K562 (cell line): ENCODE data around the gene MTREX. TPM values are rescaled to one million over a fixed set of nuclear protein-coding genes. Genes with fewer than 3 reads are reported as not detected.

Source experiments
- ATAC-seq: fragments of 200-7000 bp; cut with Tn5 transposase; 3 replicates; pipeline ENCODE4 v1.9.1; 2020; ENCODE audit warnings: moderate library complexity
- BruUV-seq: library from RNA; stranded (reverse); fragments of 400-500 nt; replicated peaks from 2 replicates; lab custom pipeline; 2021; lab: Mats Ljungman, UMichigan
- CTCF ChIA-PET: fragments of 300-600 bp; formaldehyde crosslinking; extraction: SDS; loops from one replicate; lab custom pipeline; 2021; ENCODE audit warnings: low intra/inter-chr PET ratio; lab: Yijun Ruan, JAX
- POLR2A ChIA-PET: fragments of 300-600, 350-650 bp; sonication (Branson Sonifier 250); formaldehyde crosslinking; extraction: SDS; loops from one replicate; lab custom pipeline; 2021; ENCODE audit warnings: antibody characterized with exemption, inconsistent platforms; lab: Yijun Ruan, JAX
- DNase-seq, 4 experiments: peaks; one replicate each; pipeline versions ENCODE4 v3.0.0 to v3.0.0-alpha.2; 2011 to 2018; ENCODE audit warnings: low spot score in 3 of 4, mixed read lengths in 3 of 4; ENCODE audit errors: extremely low read depth in 1 of 4
- FAIRE-seq: peaks from 2 replicates; lab custom pipeline; 2011; peaks lifted over from hg19 to GRCh38; lab: Jason Lieb, UNC
- H2AFZ ChIP-seq: 2 replicates; pipeline ENCODE4 v1.6.0; 2011; ENCODE audit warnings: low read depth, low read length, control low read depth, inconsistent platforms
- H3K27ac ChIP-seq: fragments of 200-600 bp; 3 replicates; pipeline ENCODE4 v1.8.0; 2011; ENCODE audit warnings: low read depth, mild to moderate bottlenecking, control low read depth, inconsistent platforms, low read length, moderate library complexity, mixed read lengths; ENCODE audit errors: extremely low read depth
- H3K27me3 ChIP-seq, 2 experiments: fragments of 300-600 bp in 1 of 2; 2 replicates in 1 of 2; 3 replicates in 1 of 2; pipeline versions ENCODE4 v1.6.0 to v1.8.0; 2011; ENCODE audit warnings: inconsistent platforms in 2 of 2, low read length in 2 of 2, mild to moderate bottlenecking in 1 of 2, mixed read lengths in 1 of 2, moderate library complexity in 1 of 2; ENCODE audit not compliant: control insufficient read depth in 2 of 2, insufficient read depth in 2 of 2
- H3K36me3 ChIP-seq: fragments of 300-600 bp; 3 replicates; pipeline ENCODE4 v1.8.0; 2011; ENCODE audit warnings: mild to moderate bottlenecking, low read length, inconsistent platforms; ENCODE audit not compliant: control insufficient read depth, insufficient read depth
- H3K4me1 ChIP-seq, 2 experiments: fragments of 200-600 bp in 1 of 2; replicated peaks in 1 of 2; 2 replicates in 1 of 2; 3 replicates in 1 of 2; pipeline versions ENCODE4 v1.5.1 to v1.8.0; 2011; ENCODE audit warnings: inconsistent platforms in 2 of 2, low read length in 2 of 2, mild to moderate bottlenecking in 1 of 2, mixed read lengths in 1 of 2, moderate library complexity in 1 of 2; ENCODE audit not compliant: control insufficient read depth in 2 of 2, insufficient read depth in 2 of 2
- H3K4me2 ChIP-seq: 2 replicates; pipeline ENCODE4 v1.6.1; 2011; ENCODE audit warnings: low read length, control low read depth, inconsistent platforms, mixed read lengths; ENCODE audit not compliant: insufficient read depth
- H3K4me3 ChIP-seq: fragments of 200-600 bp; sonication (generic), shearing (Covaris generic); 2 replicates; pipeline ENCODE4 v1.5.1; 2016; ENCODE audit warnings: control low read depth, inconsistent platforms
- H3K79me2 ChIP-seq: fragments of 200-600 bp; 3 replicates; pipeline ENCODE4 v1.8.0; 2011; ENCODE audit warnings: low read length, inconsistent platforms; ENCODE audit not compliant: control insufficient read depth, insufficient read depth
- H3K9ac ChIP-seq, 2 experiments: 2 replicates each; pipeline versions ENCODE4 v1.6.0 to v1.6.1; 2011; ENCODE audit warnings: low read depth in 2 of 2, low read length in 2 of 2, control low read depth in 1 of 2, inconsistent platforms in 1 of 2, mild to moderate bottlenecking in 1 of 2, mixed read lengths in 1 of 2; ENCODE audit not compliant: insufficient read depth in 1 of 2
- H3K9me1 ChIP-seq: one replicate; pipeline ENCODE4 v1.6.0; 2011; ENCODE audit warnings: inconsistent platforms, mild to moderate bottlenecking, low read length, moderate library complexity; ENCODE audit not compliant: control insufficient read depth, insufficient read depth
- H3K9me3 ChIP-seq: replicated peaks from 2 replicates; pipeline ENCODE4 v1.5.1; 2011; ENCODE audit warnings: low read depth, low read length, inconsistent platforms; ENCODE audit not compliant: control insufficient read depth, insufficient read depth
- H4K20me1 ChIP-seq: replicated peaks from 2 replicates; pipeline ENCODE4 v1.6.1; 2011; ENCODE audit warnings: low read length, inconsistent platforms, mixed read lengths; ENCODE audit not compliant: control insufficient read depth, insufficient read depth
- CC2D1A ChIP-seq: fragments of 450-650 bp; IDR thresholded peaks from 2 replicates; pipeline ENCODE4 v1.6.1; 2017; ENCODE audit warnings: mild to moderate bottlenecking
- CEBPZ ChIP-seq: fragments of 150-350 bp; IDR thresholded peaks from 2 replicates; pipeline ENCODE4 v1.6.1; 2014; ENCODE audit warnings: low read depth, mild to moderate bottlenecking, low read length, borderline replicate concordance
- CSDE1 ChIP-seq, 2 experiments: fragments of 450-650 bp; IDR thresholded peaks; 2 replicates each; pipeline ENCODE4 v1.6.1; 2016; ENCODE audit warnings: mild to moderate bottlenecking in 1 of 2
- SMAD3 ChIP-seq: fragments of 450-650 bp; formaldehyde crosslinking; conservative IDR thresholded peaks from 2 replicates; pipeline ENCODE4 v1.4.0; 2020; ENCODE audit warnings: mild to moderate bottlenecking
- STAG1 ChIP-seq: sonication (generic); formaldehyde crosslinking; IDR thresholded peaks from 2 replicates; pipeline ENCODE4 v1.5.0; 2020; ENCODE audit warnings: missing genetic modification reagents, borderline replicate concordance
- ZBTB7A ChIP-seq: IDR thresholded peaks from 2 replicates; pipeline ENCODE4 v1.6.1; 2011; ENCODE audit warnings: low read depth, mild to moderate bottlenecking, low read length, moderate library complexity, borderline replicate concordance; ENCODE audit not compliant: control insufficient read depth
- ZNF217 ChIP-seq: sonication (generic); formaldehyde crosslinking; IDR thresholded peaks from 2 replicates; pipeline ENCODE4 v1.8.0; 2022; ENCODE audit warnings: mild to moderate bottlenecking, missing genetic modification reagents
- ZNF592 ChIP-seq: fragments of 450-650 bp; IDR thresholded peaks from 2 replicates; pipeline ENCODE4 v1.6.1; 2017; ENCODE audit warnings: antibody characterized with exemption, mild to moderate bottlenecking
- WGBS: fragments of 100-300 bp; shearing (Covaris generic); methylation state at CpG from one replicate; pipeline ENCODE4 v1.1.6; 2016; ENCODE audit warnings: low coverage, mixed read lengths; ENCODE audit not compliant: insufficient coverage; ENCODE audit errors: missing lambda C conversion rate; 5-methylcytosine and 5-hydroxymethylcytosine counted together
- in situ Hi-C: fragments of 300-500 bp; cut with MboI; formaldehyde crosslinking; loops from 4 replicates; pipeline ENCODE4 v1.15.0; 2018; ENCODE audit warnings: inconsistent platforms, mixed read lengths
- intact Hi-C: fragments of 100-400 bp; cut with micrococcal nuclease; formaldehyde crosslinking; loops from 2 replicates; pipeline ENCODE4 v1.14.2; 2022
- polyA plus RNA-seq, 8 experiments: library from polyadenylated mRNA; depleted of rRNA in 4 of 8; stranded (reverse) in 5 of 8; unstranded in 3 of 8; fragments of >200 nt; fragmentation: Nextera tagmentation in 2 of 8; fragmentation: Illumina TruSeq in 1 of 8; extraction: Ambion mirVana in 2 of 8; extraction: Trizol in 1 of 8; gene quantifications; 2 replicates each; pipeline versions ENCODE4 v1.2.1 to v1.2.3, GENCODE V29; 2011 to 2014; ENCODE audit warnings: inconsistent platforms in 1 of 8, missing spikeins in 1 of 8
- total RNA-seq, 7 experiments: library from RNA; depleted of rRNA in 6 of 7; stranded (reverse); fragments of >200 nt in 6 of 7; fragmentation: Illumina TruSeq in 2 of 7; extraction: Trizol in 2 of 7; gene quantifications; 2 replicates each; pipeline versions ENCODE4 v1.2.1 to v1.2.3, GENCODE V29; 2011 to 2021; ENCODE audit warnings: low replicate concordance in 1 of 7

MTREX gene
- total and polyA plus RNA-seq, 9 of the 15 experiments (the other 6 are each of a cell fraction or from before 2014, with no cell fraction given): 52.9 to 193 (median 150) TPM

- no peak for TF ChIP-seq ZBTB7A
These were observed 977 bp upstream of the MTREX start (continued) for GRCh38 chr5:55306641-55307382.

GRCh38 chr5:55308254-55308836, 556 bp downstream of the MTREX start:
- ATAC-seq: peak; percentile 19
- ChIA-PET POLR2A (interaction anchor here (1.0 to 2.3 kb wide), 5 partner anchors 10 to 76 kb away, joined by 3 to 8 read pairs (median 5); partner anchors contain the start of gene CCNO), CTCF (no interaction called here)
- H3K27ac ChIP-seq: peak overlapping the region; percentile 98
- peak overlapping the region; percentile 99 to 100 for H3K9ac ChIP-seq
- H4K20me1 ChIP-seq: no peaks in the 10 kb centered on the region
- FAIRE-seq: no peak
- under 1% methylated on average over 13 of the region's 13 CpGs for WGBS
- BruUV-seq: TSS peak; percentile 57
- peak overlapping the region; percentile 93 for H3K4me2 ChIP-seq
- in situ Hi-C loops: no loop called here
- peaks cover 100% of the 10 kb centered on the region for H3K79me2 ChIP-seq
- peaks cover 21% of the 10 kb centered on the region for H3K36me3 ChIP-seq
- peaks cover 3 to 15% of the 10 kb centered on the region in 2 experiments; a peak in 4 of 5 replicates for H3K4me1 ChIP-seq
- H3K9me1 ChIP-seq: no peaks in the 10 kb centered on the region
- intact Hi-C loops: loop anchor here (5.0 to 10.0 kb wide), 2 partner anchors 81 to 134 kb away; partner anchors contain the start of genes CDC20B and MCIDAS
- no peaks in the 10 kb centered on the region for H3K27me3 ChIP-seq
- peak overlapping the region; percentile 82 for H3K4me3 ChIP-seq
- DNase-seq: peak in 3 of 4 experiments; percentile 19 to 37 (median 35)
- H2AFZ ChIP-seq: peak overlapping the region; percentile 90
- H3K9me3 ChIP-seq: peaks cover 3% of the 10 kb centered on the region
- TF ChIP-seq STAG1: no peak
- TF ChIP-seq SMAD3 (CRISPR knock-in tag): no peak
- TF ChIP-seq CSDE1 (IDR thresholded peaks at IDR 0.05): 0 out of 4 replicates have a peak, but pooled peaks of 1 of the 2 experiments have one; percentile 7
- peak; percentile 26; the same call in 1 of the 2 replicates for TF ChIP-seq ZNF592
- no peak for TF ChIP-seq ZNF217 (CRISPR knock-in tag)
- TF ChIP-seq CC2D1A: no peak
- no peak for TF ChIP-seq CEBPZ
